ENCODE results near the gene CLSTN1.

Gene CLSTN1

GRCh38 chr1:9759939-9760338, 63.8 kb downstream of the CLSTN1 start:
- H3K79me1 ChIP-seq (ENCODE audit: low read length) = no peaks in the 10 kb centered on the region
- H3K36me3 ChIP-seq (ENCODE audit: control insufficient read depth in 1 of 2, insufficient read depth in 2 of 2, low read length in 2 of 2) = peaks cover 2 to 3% of the 10 kb centered on the region in 2 experiments
- H3K27ac ChIP-seq (ENCODE audit: low read depth, low read length) = no peak overlapping the region
- H3K79me2 ChIP-seq (ENCODE audit: control insufficient read depth, insufficient read depth, low read length, poor library complexity) = no peaks in the 10 kb centered on the region
- no peak overlapping the region for H4K12ac ChIP-seq (ENCODE audit: low read depth, low read length)
- H3K18ac ChIP-seq (ENCODE audit: low read length) = no peak overlapping the region
- no CpG with 5 or more reads among the region's 2 CpGs for WGBS (ENCODE audit: extremely low coverage, insufficient coverage, insufficient read length)
- no peak overlapping the region for H3K4me2 ChIP-seq (ENCODE audit: low read length)
- H3K23ac ChIP-seq (ENCODE audit: low read length) = no peak overlapping the region
- H3K14ac ChIP-seq (ENCODE audit: low read length) = no peak overlapping the region
- H3K4me1 ChIP-seq (ENCODE audit: control insufficient read depth in 1 of 2, insufficient read depth in 2 of 2, low read length in 2 of 2) = peaks cover 0 to 4% of the 10 kb centered on the region in 2 experiments
- no peak overlapping the region for H2BK120ac ChIP-seq (ENCODE audit: insufficient read depth, low read length, poor library complexity)
- no peak overlapping the region for H2AK5ac ChIP-seq (ENCODE audit: low read length)
- H2BK5ac ChIP-seq (ENCODE audit: low read depth, low read length, poor library complexity) = no peak overlapping the region
- no peaks in the 10 kb centered on the region for H3K9me3 ChIP-seq (ENCODE audit: insufficient read depth, low read depth, low read length)
- no peak overlapping the region for H3K4ac ChIP-seq (ENCODE audit: low read depth, low read length)
- no peaks in the 10 kb centered on the region for H3K27me3 ChIP-seq (ENCODE audit: insufficient read depth, low read length)
- no peak for DNase-seq
- no peak overlapping the region for H2AFZ ChIP-seq (ENCODE audit: insufficient read depth, low read length, poor library complexity)
- H2BK12ac ChIP-seq (ENCODE audit: low read length) = no peak overlapping the region
- H3K4me3 ChIP-seq (ENCODE audit: low read depth, low read length) = no peak overlapping the region
- H3K9ac ChIP-seq (ENCODE audit: low read length) = no peak overlapping the region
- H4K91ac ChIP-seq (ENCODE audit: low read depth, low read length) = no peak overlapping the region
- H4K8ac ChIP-seq (ENCODE audit: low read depth, low read length) = no peak overlapping the region

DNA sequence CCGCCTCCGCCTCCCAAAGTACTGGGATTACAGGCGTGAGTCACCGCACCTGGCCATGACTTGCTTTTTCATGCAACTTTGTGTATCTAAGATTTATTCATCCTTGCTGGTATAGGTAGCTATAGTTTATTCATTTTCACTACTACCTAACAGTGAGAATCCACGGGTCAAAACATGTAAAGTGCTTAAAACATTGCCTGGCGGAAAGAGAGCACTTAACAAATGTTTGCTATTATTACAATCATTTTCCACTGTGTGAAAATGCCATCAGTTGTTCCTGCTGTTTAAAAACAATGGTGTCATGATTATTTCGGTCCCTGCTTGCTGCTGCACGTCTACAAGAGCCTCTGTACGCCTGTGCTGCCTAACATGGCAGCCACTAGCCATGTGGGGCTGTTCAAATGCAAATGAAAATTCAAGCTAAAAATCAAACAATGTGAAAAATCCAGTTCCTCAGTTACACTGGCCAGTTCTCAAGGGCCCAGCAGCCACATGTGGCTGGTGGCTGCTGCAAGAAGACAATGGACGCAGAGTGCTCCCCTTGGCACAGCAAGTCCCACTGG, 65.1 kb downstream of the CLSTN1 start:
- H2AK5ac ChIP-seq (ENCODE audit: low read length) = no peak overlapping the region
- no peak overlapping the region for H3K14ac ChIP-seq (ENCODE audit: low read length)
- no peak overlapping the region for H3K23ac ChIP-seq (ENCODE audit: low read length)
- H3K4me1 ChIP-seq (ENCODE audit: control insufficient read depth in 1 of 2, insufficient read depth in 2 of 2, low read length in 2 of 2) = peaks cover 0 to 4% of the 10 kb centered on the region in 2 experiments
- H2BK5ac ChIP-seq (ENCODE audit: low read depth, low read length, poor library complexity) = no peak overlapping the region
- H3K18ac ChIP-seq (ENCODE audit: low read length) = no peak overlapping the region
- no peak overlapping the region for H4K91ac ChIP-seq (ENCODE audit: low read depth, low read length)
- H2BK120ac ChIP-seq (ENCODE audit: insufficient read depth, low read length, poor library complexity) = no peak overlapping the region
- no peak overlapping the region for H4K12ac ChIP-seq (ENCODE audit: low read depth, low read length)
- no peak overlapping the region for H2BK12ac ChIP-seq (ENCODE audit: low read length)
- DNase-seq = no peak
- H3K4me2 ChIP-seq (ENCODE audit: low read length) = no peak overlapping the region
- no peak overlapping the region for H3K9ac ChIP-seq (ENCODE audit: low read length)
- H4K8ac ChIP-seq (ENCODE audit: low read depth, low read length) = no peak overlapping the region
- peaks cover 5% of the 10 kb centered on the region in 2 experiments for H3K36me3 ChIP-seq (ENCODE audit: control insufficient read depth in 1 of 2, insufficient read depth in 2 of 2, low read length in 2 of 2)
- H3K4ac ChIP-seq (ENCODE audit: low read depth, low read length) = no peak overlapping the region
- H2AFZ ChIP-seq (ENCODE audit: insufficient read depth, low read length, poor library complexity) = no peak overlapping the region
- no peak overlapping the region for H3K4me3 ChIP-seq (ENCODE audit: low read depth, low read length)
- H3K79me2 ChIP-seq (ENCODE audit: control insufficient read depth, insufficient read depth, low read length, poor library complexity) = no peaks in the 10 kb centered on the region
- no peaks in the 10 kb centered on the region for H3K9me3 ChIP-seq (ENCODE audit: insufficient read depth, low read depth, low read length)
- no CpG with 5 or more reads among the region's 10 CpGs for WGBS (ENCODE audit: extremely low coverage, insufficient coverage, insufficient read length)
- no peak overlapping the region for H3K27ac ChIP-seq (ENCODE audit: low read depth, low read length)
- H3K27me3 ChIP-seq (ENCODE audit: insufficient read depth, low read length) = no peaks in the 10 kb centered on the region
- no peaks in the 10 kb centered on the region for H3K79me1 ChIP-seq (ENCODE audit: low read length)

DNA sequence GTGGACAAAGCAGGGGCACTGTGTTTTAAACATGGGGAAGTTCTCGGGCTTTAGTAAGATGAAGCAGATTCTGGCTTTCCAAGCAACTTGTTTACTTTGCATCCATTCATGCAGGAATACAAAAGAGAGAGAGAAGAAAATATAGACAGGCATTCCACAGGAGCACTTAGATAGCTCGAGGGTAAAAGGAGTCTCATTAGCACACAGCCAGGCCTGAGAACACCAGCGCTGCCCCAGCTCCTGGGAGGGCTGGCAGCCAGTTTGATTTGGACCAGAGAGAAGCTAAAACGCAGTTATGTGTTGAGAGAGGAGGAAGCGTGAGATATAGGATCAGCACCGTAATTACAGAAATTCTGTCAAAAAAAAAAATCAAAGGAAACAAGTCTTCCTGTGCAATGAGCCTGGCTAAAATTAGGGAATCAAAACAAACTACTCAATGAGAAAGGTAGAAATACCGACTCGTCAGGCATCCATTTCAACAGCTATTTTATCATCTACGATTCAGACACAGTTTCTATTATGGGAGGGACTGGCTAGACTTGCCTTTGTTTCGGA, 68.2 kb downstream of the CLSTN1 start:
- Histone ChIP-seq H4K91ac (ENCODE audit: low read depth, low read length) (no peak overlapping the region), H2AK5ac (ENCODE audit: low read length) (no peak overlapping the region), H3K79me2 (ENCODE audit: control insufficient read depth, insufficient read depth, low read length, poor library complexity) (no peaks in the 10 kb centered on the region), H3K4me1 (ENCODE audit: control insufficient read depth in 1 of 2, insufficient read depth in 2 of 2, low read length in 2 of 2) (peaks cover 0 to 4% of the 10 kb centered on the region in 2 experiments), H4K8ac (ENCODE audit: low read depth, low read length) (no peak overlapping the region), H3K14ac (ENCODE audit: low read length) (no peak overlapping the region), H4K12ac (ENCODE audit: low read depth, low read length) (no peak overlapping the region), H3K36me3 (ENCODE audit: control insufficient read depth in 1 of 2, insufficient read depth in 2 of 2, low read length in 2 of 2) (peaks cover 7 to 11% of the 10 kb centered on the region in 2 experiments), H3K79me1 (ENCODE audit: low read length) (no peaks in the 10 kb centered on the region), H3K23ac (ENCODE audit: low read length) (no peak overlapping the region), H3K27ac (ENCODE audit: low read depth, low read length) (no peak overlapping the region), H3K9ac (ENCODE audit: low read length) (no peak overlapping the region), H3K9me3 (ENCODE audit: insufficient read depth, low read depth, low read length) (peaks cover 3% of the 10 kb centered on the region), H3K4me2 (ENCODE audit: low read length) (no peak overlapping the region), H3K18ac (ENCODE audit: low read length) (no peak overlapping the region), H2AFZ (ENCODE audit: insufficient read depth, low read length, poor library complexity) (no peak overlapping the region), H2BK5ac (ENCODE audit: low read depth, low read length, poor library complexity) (no peak overlapping the region), H2BK120ac (ENCODE audit: insufficient read depth, low read length, poor library complexity) (no peak overlapping the region), H3K27me3 (ENCODE audit: insufficient read depth, low read length) (no peaks in the 10 kb centered on the region), H3K4me3 (ENCODE audit: low read depth, low read length) (no peak overlapping the region), H2BK12ac (ENCODE audit: low read length) (no peak overlapping the region), H3K4ac (ENCODE audit: low read depth, low read length) (no peak overlapping the region)
- no peak for DNase-seq
- no CpG with 5 or more reads among the region's 10 CpGs for WGBS (ENCODE audit: extremely low coverage, insufficient coverage, insufficient read length)

GRCh38 chr1:9753121-9753531, 70.6 kb downstream of the CLSTN1 start:
- no peak overlapping the region for H3K4me2 ChIP-seq (ENCODE audit: low read length)
- no peak overlapping the region for H3K4me3 ChIP-seq (ENCODE audit: low read depth, low read length)
- H3K4ac ChIP-seq (ENCODE audit: low read depth, low read length) = no peak overlapping the region
- DNase-seq = no peak
- H3K27ac ChIP-seq (ENCODE audit: low read depth, low read length) = no peak overlapping the region
- no peak overlapping the region for H2BK120ac ChIP-seq (ENCODE audit: insufficient read depth, low read length, poor library complexity)
- peak overlapping the region; percentile 76 for H3K23ac ChIP-seq (ENCODE audit: low read length)
- no peak overlapping the region for H2BK5ac ChIP-seq (ENCODE audit: low read depth, low read length, poor library complexity)
- no peaks in the 10 kb centered on the region for H3K27me3 ChIP-seq (ENCODE audit: insufficient read depth, low read length)
- no CpG with 5 or more reads among the region's 12 CpGs for WGBS (ENCODE audit: extremely low coverage, insufficient coverage, insufficient read length)
- no peak overlapping the region for H2BK12ac ChIP-seq (ENCODE audit: low read length)
- H4K8ac ChIP-seq (ENCODE audit: low read depth, low read length) = no peak overlapping the region
- no peak overlapping the region for H3K18ac ChIP-seq (ENCODE audit: low read length)
- H3K79me1 ChIP-seq (ENCODE audit: low read length) = no peaks in the 10 kb centered on the region
- H3K9me3 ChIP-seq (ENCODE audit: insufficient read depth, low read depth, low read length) = peaks cover 3% of the 10 kb centered on the region
- no peak overlapping the region for H4K91ac ChIP-seq (ENCODE audit: low read depth, low read length)
- peaks cover 0 to 4% of the 10 kb centered on the region in 2 experiments for H3K4me1 ChIP-seq (ENCODE audit: control insufficient read depth in 1 of 2, insufficient read depth in 2 of 2, low read length in 2 of 2)
- no peaks in the 10 kb centered on the region for H3K79me2 ChIP-seq (ENCODE audit: control insufficient read depth, insufficient read depth, low read length, poor library complexity)
- no peak overlapping the region for H2AK5ac ChIP-seq (ENCODE audit: low read length)
- no peak overlapping the region for H3K14ac ChIP-seq (ENCODE audit: low read length)
- H3K36me3 ChIP-seq (ENCODE audit: control insufficient read depth in 1 of 2, insufficient read depth in 2 of 2, low read length in 2 of 2) = peaks cover 11 to 20% of the 10 kb centered on the region in 2 experiments
- H2AFZ ChIP-seq (ENCODE audit: insufficient read depth, low read length, poor library complexity) = no peak overlapping the region
- H4K12ac ChIP-seq (ENCODE audit: low read depth, low read length) = no peak overlapping the region
- no peak overlapping the region for H3K9ac ChIP-seq (ENCODE audit: low read length)

Data from trophoblast cell (in vitro differentiated cells and primary cell).